ENCODE data around the gene DGLUCY.

DGLUCY gene

GRCh38 chr14:91233936-91234790 is 120.3 kb downstream of the DGLUCY start:
- TF ChIP-seq ZNF8 (CRISPR knock-in tag; IDR thresholded peaks at IDR 0.05) = no peak
- TF ChIP-seq ESRRG (CRISPR knock-in tag; IDR thresholded peaks at IDR 0.05) = no peak
- no peak for TF ChIP-seq OSR1 (CRISPR knock-in tag; IDR thresholded peaks at IDR 0.05)
- no peak for TF ChIP-seq CREB5 (CRISPR knock-in tag; IDR thresholded peaks at IDR 0.05; ENCODE audit: low read depth)
- TF ChIP-seq ARNTL (CRISPR knock-in tag; IDR thresholded peaks at IDR 0.05; ENCODE audit: borderline replicate concordance, low read depth) = no peak
- no peak for TF ChIP-seq ZNF70 (CRISPR knock-in tag; IDR thresholded peaks at IDR 0.05)
- no peak for TF ChIP-seq GLIS3 (CRISPR knock-in tag; IDR thresholded peaks at IDR 0.05)
- no peak for TF ChIP-seq ZFP30 (CRISPR knock-in tag; IDR thresholded peaks at IDR 0.05)
- no peak for TF ChIP-seq PPARA (CRISPR knock-in tag; IDR thresholded peaks at IDR 0.05; ENCODE audit: borderline replicate concordance)
- TF ChIP-seq ZC3H10 (CRISPR knock-in tag; IDR thresholded peaks at IDR 0.05) = no peak
- TF ChIP-seq ZNF565 (CRISPR knock-in tag; conservative IDR thresholded peaks at IDR 0.05; ENCODE audit: low read depth) = no peak
- no peak for TF ChIP-seq ISL1 (CRISPR knock-in tag; IDR thresholded peaks at IDR 0.05)
- no peak for ATAC-seq

- ATAC-seq = no peak
- no peak for TF ChIP-seq CSRNP3 (CRISPR knock-in tag; IDR thresholded peaks at IDR 0.05)
- no peak for TF ChIP-seq CSDC2 (CRISPR knock-in tag; IDR thresholded peaks at IDR 0.05)
Observed at GRCh38 chr14:91234791-91235114, 120.9 kb downstream of the DGLUCY start.

GRCh38 chr14:91235841-91236240 is 122.0 kb downstream of the DGLUCY start:
- TF ChIP-seq PATZ1 (CRISPR knock-in tag; IDR thresholded peaks at IDR 0.05; ENCODE audit: borderline replicate concordance) (no peak), CSRNP3 (CRISPR knock-in tag; IDR thresholded peaks at IDR 0.05) (no peak), ARNTL (CRISPR knock-in tag; IDR thresholded peaks at IDR 0.05; ENCODE audit: borderline replicate concordance, low read depth) (no peak), POU6F1 (CRISPR knock-in tag; IDR thresholded peaks at IDR 0.05; ENCODE audit: borderline replicate concordance, low read depth) (no peak), CREB5 (CRISPR knock-in tag; IDR thresholded peaks at IDR 0.05; ENCODE audit: low read depth) (no peak), ZNF70 (CRISPR knock-in tag; IDR thresholded peaks at IDR 0.05) (no peak), RARB (CRISPR knock-in tag; IDR thresholded peaks at IDR 0.05) (no peak), ZNF565 (CRISPR knock-in tag; conservative IDR thresholded peaks at IDR 0.05; ENCODE audit: low read depth) (no peak), TCF4 (CRISPR knock-in tag; IDR thresholded peaks at IDR 0.05; ENCODE audit: borderline replicate concordance) (no peak), CSDC2 (CRISPR knock-in tag; IDR thresholded peaks at IDR 0.05) (no peak), ISL1 (CRISPR knock-in tag; IDR thresholded peaks at IDR 0.05) (no peak), TOX (CRISPR knock-in tag; IDR thresholded peaks at IDR 0.05; ENCODE audit: borderline replicate concordance) (no peak), SNAI2 (CRISPR knock-in tag; IDR thresholded peaks at IDR 0.05) (no peak), GLIS3 (CRISPR knock-in tag; IDR thresholded peaks at IDR 0.05) (no peak), ESRRG (CRISPR knock-in tag; IDR thresholded peaks at IDR 0.05) (no peak), BACH2 (CRISPR knock-in tag; IDR thresholded peaks at IDR 0.05; ENCODE audit: borderline replicate concordance) (no peak), ZFP30 (CRISPR knock-in tag; IDR thresholded peaks at IDR 0.05) (no peak)
- ATAC-seq = no peak

All from SK-N-SH treated with all-trans-retinoic acid at 6 μM for 48 hours (cell line).